ENCODE measurements around the gene GUCY2F. TPM values are rescaled to one million over a fixed set of nuclear protein-coding genes. Genes with fewer than 3 reads are reported as not detected.
A peak's percentile ranks its signal among the peaks of the same experiment; 100 is the strongest.

GUCY2F gene
- total RNA-seq, 1 experiment from 2014 or later: 0.09 TPM

DNA sequence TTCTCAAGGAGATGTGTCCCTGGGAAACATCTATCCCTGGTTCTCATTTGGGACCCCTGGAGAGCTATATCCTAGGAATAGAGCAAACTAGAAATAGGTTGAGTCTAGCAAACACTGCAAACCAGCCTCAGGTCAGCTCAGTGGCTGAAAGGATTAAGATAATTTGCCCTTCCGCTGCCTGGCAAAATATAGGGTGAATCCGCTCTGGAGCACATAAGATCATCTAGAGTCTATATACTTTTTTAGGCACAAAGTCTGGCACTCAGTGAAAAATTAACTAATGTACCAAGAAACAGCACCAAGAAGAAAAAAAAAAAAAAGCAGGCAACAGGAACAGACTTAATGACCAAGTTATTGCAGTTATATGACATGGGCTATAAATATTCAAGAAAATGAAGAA lies 7.3 kb upstream of the GUCY2F start (continued):
- TF ChIP-seq, protein P1, sequence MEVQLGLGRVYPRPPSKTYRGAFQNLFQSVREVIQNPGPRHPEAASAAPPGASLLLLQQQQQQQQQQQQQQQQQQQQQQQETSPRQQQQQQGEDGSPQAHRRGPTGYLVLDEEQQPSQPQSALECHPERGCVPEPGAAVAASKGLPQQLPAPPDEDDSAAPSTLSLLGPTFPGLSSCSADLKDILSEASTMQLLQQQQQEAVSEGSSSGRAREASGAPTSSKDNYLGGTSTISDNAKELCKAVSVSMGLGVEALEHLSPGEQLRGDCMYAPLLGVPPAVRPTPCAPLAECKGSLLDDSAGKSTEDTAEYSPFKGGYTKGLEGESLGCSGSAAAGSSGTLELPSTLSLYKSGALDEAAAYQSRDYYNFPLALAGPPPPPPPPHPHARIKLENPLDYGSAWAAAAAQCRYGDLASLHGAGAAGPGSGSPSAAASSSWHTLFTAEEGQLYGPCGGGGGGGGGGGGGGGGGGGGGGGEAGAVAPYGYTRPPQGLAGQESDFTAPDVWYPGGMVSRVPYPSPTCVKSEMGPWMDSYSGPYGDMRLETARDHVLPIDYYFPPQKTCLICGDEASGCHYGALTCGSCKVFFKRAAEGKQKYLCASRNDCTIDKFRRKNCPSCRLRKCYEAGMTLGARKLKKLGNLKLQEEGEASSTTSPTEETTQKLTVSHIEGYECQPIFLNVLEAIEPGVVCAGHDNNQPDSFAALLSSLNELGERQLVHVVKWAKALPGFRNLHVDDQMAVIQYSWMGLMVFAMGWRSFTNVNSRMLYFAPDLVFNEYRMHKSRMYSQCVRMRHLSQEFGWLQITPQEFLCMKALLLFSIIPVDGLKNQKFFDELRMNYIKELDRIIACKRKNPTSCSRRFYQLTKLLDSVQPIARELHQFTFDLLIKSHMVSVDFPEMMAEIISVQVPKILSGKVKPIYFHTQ (CRISPR knock-in tag; IDR thresholded peaks at IDR 0.05): no peak
- no peak for TF ChIP-seq IRF2 (CRISPR knock-in tag; IDR thresholded peaks at IDR 0.05; ENCODE audit: borderline replicate concordance, low read depth)
- TF ChIP-seq ZNF396 (CRISPR knock-in tag; IDR thresholded peaks at IDR 0.05; ENCODE audit: borderline replicate concordance): no peak
- TF ChIP-seq, protein P2, sequence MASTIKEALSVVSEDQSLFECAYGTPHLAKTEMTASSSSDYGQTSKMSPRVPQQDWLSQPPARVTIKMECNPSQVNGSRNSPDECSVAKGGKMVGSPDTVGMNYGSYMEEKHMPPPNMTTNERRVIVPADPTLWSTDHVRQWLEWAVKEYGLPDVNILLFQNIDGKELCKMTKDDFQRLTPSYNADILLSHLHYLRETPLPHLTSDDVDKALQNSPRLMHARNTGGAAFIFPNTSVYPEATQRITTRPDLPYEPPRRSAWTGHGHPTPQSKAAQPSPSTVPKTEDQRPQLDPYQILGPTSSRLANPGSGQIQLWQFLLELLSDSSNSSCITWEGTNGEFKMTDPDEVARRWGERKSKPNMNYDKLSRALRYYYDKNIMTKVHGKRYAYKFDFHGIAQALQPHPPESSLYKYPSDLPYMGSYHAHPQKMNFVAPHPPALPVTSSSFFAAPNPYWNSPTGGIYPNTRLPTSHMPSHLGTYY (CRISPR knock-in tag; IDR thresholded peaks at IDR 0.05): no peak
- TF ChIP-seq, protein P3, sequence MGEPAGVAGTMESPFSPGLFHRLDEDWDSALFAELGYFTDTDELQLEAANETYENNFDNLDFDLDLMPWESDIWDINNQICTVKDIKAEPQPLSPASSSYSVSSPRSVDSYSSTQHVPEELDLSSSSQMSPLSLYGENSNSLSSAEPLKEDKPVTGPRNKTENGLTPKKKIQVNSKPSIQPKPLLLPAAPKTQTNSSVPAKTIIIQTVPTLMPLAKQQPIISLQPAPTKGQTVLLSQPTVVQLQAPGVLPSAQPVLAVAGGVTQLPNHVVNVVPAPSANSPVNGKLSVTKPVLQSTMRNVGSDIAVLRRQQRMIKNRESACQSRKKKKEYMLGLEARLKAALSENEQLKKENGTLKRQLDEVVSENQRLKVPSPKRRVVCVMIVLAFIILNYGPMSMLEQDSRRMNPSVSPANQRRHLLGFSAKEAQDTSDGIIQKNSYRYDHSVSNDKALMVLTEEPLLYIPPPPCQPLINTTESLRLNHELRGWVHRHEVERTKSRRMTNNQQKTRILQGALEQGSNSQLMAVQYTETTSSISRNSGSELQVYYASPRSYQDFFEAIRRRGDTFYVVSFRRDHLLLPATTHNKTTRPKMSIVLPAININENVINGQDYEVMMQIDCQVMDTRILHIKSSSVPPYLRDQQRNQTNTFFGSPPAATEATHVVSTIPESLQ (CRISPR knock-in tag; IDR thresholded peaks at IDR 0.05): no peak
- TF ChIP-seq, protein P4, sequence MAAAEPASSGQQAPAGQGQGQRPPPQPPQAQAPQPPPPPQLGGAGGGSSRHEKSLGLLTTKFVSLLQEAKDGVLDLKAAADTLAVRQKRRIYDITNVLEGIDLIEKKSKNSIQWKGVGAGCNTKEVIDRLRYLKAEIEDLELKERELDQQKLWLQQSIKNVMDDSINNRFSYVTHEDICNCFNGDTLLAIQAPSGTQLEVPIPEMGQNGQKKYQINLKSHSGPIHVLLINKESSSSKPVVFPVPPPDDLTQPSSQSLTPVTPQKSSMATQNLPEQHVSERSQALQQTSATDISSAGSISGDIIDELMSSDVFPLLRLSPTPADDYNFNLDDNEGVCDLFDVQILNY (CRISPR knock-in tag; IDR thresholded peaks at IDR 0.05): no peak
- no peak for TF ChIP-seq ATF1 (CRISPR knock-in tag; IDR thresholded peaks at IDR 0.05)

DNA sequence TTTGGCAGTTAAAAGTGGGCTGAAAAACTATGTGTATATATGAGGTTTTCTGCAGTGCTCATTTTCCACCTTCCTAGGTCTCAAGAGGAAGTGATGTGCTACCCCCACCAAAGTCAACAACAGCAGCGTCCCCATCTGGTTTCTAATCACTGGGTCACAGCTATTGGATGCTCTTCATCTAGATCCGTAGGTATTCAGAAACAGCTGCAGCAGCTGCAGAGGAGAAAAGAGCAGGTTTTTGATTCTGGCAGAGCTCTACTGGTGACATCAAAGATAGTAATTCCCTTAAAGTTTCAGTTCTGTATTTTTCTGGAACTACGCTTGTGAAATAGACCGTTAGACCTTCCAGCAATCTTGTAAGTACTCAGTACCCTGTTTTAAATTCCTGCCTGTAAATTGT lies 5.8 kb upstream of the GUCY2F start:
- no peaks in the 10 kb centered on the region for H3K27me3 Mint-ChIP-seq (ENCODE audit: low read depth)
- H3K27ac Mint-ChIP-seq: no peak overlapping the region

DNA sequence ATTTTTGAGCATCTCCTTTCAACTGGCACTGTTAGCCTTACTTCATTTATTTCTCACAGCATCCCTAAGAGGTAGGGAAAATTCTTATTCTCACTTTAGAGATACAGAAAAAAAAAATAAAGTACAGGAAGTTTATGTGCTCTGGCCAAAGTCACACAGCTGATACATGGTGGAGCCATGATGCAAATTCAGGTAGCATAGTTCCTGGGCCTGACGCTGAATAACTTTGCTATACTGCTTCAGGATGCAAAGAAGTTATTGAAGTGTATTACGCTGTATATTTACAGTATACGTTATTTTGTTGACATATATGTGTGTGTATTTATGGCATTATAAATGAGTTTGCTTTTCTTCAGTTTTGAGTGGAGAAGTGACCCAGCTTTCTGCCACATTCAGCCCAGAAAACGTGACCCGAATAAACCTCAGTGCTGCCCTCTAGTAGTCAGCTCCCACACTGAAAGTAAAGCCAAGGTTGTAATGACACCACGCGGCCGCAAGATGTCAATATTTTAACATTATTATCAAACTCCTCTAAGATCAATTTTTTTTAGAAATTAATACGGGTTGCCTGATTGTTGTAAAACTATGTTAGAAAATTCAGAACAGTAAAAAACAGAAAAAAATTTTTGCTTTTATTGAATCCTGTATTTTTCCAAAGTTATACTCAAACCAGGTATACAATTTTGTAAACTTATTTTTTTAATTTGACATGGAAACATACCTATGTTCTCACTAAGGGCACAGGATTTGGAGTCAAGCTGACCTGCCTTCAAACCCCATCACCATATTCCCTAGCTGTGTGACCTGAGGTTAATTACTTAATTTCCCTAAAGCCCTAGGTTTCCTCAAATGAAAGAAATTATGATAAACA lies 3.8 kb upstream of the GUCY2F start:
- Mint-ChIP-seq H3K4me1 (no peaks in the 10 kb centered on the region), H3K27me3 (ENCODE audit: low read depth) (no peaks in the 10 kb centered on the region), H3K4me3 (no peak overlapping the region), H3K9me3 (no peaks in the 10 kb centered on the region), H3K36me3 (no peaks in the 10 kb centered on the region), H3K27ac (no peak overlapping the region)
- CTCF ChIA-PET: interaction anchor here (0.6 to 3.7 kb wide), 23 partner anchors 8 to 786 kb away, joined by 3 to 79 read pairs (median 4); partner anchors contain the start of genes KCNE5 and NXT2
- DNase-seq (ENCODE audit: low spot score) (peak; percentile 33), ATAC-seq (no peak)
- TF ChIP-seq, protein P5, sequence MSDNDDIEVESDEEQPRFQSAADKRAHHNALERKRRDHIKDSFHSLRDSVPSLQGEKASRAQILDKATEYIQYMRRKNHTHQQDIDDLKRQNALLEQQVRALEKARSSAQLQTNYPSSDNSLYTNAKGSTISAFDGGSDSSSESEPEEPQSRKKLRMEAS (CRISPR knock-in tag; IDR thresholded peaks at IDR 0.05): no peak
- TF ChIP-seq RELA (CRISPR knock-in tag; IDR thresholded peaks at IDR 0.05; ENCODE audit: borderline replicate concordance): no peak
- TF ChIP-seq, protein P6, sequence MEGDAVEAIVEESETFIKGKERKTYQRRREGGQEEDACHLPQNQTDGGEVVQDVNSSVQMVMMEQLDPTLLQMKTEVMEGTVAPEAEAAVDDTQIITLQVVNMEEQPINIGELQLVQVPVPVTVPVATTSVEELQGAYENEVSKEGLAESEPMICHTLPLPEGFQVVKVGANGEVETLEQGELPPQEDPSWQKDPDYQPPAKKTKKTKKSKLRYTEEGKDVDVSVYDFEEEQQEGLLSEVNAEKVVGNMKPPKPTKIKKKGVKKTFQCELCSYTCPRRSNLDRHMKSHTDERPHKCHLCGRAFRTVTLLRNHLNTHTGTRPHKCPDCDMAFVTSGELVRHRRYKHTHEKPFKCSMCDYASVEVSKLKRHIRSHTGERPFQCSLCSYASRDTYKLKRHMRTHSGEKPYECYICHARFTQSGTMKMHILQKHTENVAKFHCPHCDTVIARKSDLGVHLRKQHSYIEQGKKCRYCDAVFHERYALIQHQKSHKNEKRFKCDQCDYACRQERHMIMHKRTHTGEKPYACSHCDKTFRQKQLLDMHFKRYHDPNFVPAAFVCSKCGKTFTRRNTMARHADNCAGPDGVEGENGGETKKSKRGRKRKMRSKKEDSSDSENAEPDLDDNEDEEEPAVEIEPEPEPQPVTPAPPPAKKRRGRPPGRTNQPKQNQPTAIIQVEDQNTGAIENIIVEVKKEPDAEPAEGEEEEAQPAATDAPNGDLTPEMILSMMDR (IDR thresholded peaks at IDR 0.05): peak; percentile 72
- POLR2A ChIA-PET: no interaction called here

More for the DNA sequence above, 5.8 kb upstream of the GUCY2F start:
- Mint-ChIP-seq H3K9me3 (peaks cover 5% of the 10 kb centered on the region), H3K4me3 (no peak overlapping the region), H3K4me1 (peaks cover 8% of the 10 kb centered on the region), H3K36me3 (no peaks in the 10 kb centered on the region)
- POLR2A ChIA-PET: no interaction called here
- CTCF ChIA-PET: interaction anchor here (1.0 to 2.1 kb wide), 2 partner anchors 15 to 148 kb away, joined by 6 to 13 read pairs; no protein-coding TSS in a partner anchor
- ATAC-seq: peak; percentile 51
- DNase-seq (ENCODE audit: low spot score): no peak
- no peak for TF ChIP-seq RELA (CRISPR knock-in tag; IDR thresholded peaks at IDR 0.05; ENCODE audit: borderline replicate concordance)
- TF ChIP-seq, protein P7, sequence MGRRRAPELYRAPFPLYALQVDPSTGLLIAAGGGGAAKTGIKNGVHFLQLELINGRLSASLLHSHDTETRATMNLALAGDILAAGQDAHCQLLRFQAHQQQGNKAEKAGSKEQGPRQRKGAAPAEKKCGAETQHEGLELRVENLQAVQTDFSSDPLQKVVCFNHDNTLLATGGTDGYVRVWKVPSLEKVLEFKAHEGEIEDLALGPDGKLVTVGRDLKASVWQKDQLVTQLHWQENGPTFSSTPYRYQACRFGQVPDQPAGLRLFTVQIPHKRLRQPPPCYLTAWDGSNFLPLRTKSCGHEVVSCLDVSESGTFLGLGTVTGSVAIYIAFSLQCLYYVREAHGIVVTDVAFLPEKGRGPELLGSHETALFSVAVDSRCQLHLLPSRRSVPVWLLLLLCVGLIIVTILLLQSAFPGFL (CRISPR knock-in tag; IDR thresholded peaks at IDR 0.05; ENCODE audit: borderline replicate concordance): no peak
- TF ChIP-seq ATF1 (CRISPR knock-in tag; IDR thresholded peaks at IDR 0.05): no peak
- no peak for TF ChIP-seq CBFB (CRISPR knock-in tag; IDR thresholded peaks at IDR 0.05; ENCODE audit: low read depth)
- no peak for TF ChIP-seq TEAD4 (CRISPR knock-in tag; IDR thresholded peaks at IDR 0.05)
